ENCODE measurements around the gene RBM10.

RBM10 gene

DNA sequence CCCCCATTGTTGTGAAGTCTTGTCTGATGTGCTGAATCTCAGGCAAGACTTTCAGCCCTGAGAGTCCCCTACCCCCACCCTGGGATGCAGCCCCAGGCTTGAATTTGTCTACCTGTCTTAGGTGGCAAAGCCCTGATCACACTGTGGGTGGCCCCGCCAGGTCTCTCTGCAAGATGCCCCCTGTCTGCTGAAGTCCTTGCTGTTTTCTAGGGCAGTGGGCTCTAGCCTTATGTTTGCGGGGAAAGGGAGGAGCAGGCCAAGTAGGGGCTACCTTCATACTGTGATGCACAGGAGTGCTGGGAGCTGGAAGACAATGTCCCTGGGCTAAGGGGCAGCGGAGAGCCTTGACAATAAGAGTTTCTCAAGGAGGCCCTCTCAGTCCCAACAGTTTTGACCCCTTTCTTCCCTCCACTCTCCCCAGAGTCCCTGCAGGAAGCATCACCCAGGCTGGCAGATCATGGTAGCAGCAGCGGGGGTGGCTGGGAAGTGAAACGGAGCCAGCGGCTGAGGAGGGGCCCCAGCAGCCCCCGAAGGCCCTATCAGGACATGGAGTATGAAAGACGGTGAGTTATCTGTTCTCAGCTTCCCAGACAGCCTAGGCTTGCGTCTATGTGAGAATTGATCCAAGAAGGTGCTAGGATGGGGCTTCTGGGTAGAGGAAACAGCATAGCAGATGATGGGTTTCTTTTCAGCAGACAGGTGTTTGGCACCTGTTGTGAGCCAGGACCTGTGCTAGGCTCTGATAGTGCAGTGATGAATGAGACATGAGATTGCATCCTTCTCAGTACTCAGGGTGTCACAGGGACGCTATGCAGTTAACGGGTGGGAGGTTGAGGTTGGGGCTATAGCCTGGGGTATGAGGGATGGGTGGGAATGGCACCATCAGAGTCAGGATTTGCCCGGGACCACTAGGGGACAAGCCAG, 2.2 kb downstream of the RBM10 start:
- DNase-seq (ENCODE audit: low read depth): no peak

DNA sequence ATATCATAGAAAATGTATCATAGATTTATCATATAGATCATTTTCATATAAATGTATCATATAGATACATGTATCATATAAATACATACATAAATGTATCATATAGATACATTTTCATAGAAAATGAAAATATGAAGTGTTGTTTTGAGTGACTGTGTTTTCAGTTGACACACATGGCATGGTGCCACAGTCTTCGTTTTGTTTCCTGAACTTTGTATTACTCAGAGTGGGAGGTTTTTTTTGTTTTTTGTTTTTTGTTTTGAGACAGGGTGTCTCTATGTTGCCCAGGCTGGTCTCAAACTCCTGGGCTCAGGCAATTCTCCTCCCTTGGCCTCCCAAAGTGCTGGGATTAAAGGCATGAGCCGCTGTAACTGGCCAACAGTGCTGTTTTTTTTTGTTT, 3.9 kb downstream of the RBM10 start:
- no peak for DNase-seq (ENCODE audit: low read depth)

DNA sequence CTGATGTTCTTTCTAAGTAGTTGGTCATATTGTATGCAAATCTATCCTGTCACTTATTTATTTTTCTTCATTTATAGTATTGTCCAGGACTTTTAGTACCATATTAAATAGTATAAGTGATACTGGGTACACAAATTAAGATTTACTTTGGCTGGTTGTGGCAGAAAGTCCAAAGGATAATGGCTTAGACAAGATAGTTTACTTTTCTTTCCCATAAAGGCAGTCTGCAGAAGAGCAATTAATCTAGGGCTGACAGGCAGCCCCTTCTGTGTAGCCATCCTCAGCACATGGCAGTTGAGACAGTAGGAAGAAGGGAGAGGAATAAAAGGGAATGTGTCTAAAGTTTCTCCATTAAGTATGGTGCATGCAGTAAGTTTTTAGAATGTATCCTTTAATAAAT, 6.4 kb downstream of the RBM10 start:
- DNase-seq (ENCODE audit: low read depth): no peak

DNA sequence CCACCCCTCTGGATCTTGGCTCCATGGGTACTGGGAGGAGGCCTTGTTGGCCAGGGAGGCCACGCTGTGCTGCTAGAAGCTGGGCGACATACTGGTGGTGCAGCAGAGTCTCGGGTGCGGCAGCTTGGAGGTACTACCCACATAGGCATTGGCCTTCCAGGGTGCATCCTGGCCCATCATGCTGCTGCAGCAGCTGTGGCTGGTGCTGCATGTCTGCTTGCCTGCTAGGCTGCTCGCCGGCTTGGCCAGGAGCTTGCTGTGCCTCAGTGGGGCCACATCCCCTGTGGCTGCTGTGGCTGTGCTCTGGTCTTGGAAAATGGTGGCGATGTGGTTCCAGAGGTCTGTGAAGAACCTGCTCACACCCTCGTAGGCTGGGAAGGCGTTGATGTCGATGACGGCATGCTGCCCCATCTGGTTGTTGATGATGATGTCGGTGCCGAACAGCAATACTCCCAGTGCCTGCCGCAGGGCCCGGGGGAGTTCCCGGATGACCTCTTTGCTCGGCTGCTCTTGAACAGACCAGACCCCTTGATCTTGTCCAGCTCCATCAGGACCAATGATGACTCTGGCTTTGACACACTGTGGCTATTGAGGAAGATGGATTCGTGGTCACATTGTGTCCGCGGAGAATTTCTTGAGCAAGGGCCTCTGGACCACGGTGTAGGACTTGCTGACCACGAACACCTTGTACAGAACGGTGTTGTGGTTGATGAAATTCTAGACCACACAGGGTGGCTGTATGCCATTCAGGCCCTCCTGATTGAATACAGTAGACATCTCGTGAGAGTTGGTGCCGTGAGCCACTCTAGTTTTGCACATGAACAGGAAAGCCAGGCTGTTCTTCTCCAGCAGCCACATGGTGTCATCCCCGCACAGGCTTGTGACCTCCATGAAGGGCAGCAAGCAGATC, 11.8 kb downstream of the RBM10 start:
- no peak for DNase-seq (ENCODE audit: low read depth)

DNA sequence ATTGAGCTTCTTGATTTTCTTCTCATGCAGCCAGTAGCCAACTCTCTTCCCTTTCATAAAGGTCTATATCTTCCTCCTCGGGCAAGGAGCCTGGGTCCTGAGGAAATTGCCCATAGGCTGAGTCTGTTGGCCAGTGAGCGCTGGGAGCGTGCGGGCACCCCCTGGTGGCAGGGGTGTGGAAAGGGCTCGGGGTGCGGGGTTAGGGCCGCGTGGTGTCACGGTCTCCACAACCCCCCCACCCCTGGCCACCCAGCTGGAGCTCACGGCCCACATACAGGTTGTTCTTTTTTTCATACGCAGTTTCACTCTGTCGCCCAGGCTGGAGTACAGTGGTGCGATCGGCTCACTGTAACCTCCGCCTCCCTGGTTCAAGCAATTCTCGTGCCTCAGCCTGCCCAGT, 13.1 kb downstream of the RBM10 start:
- no peak for DNase-seq (ENCODE audit: low read depth)

DNA sequence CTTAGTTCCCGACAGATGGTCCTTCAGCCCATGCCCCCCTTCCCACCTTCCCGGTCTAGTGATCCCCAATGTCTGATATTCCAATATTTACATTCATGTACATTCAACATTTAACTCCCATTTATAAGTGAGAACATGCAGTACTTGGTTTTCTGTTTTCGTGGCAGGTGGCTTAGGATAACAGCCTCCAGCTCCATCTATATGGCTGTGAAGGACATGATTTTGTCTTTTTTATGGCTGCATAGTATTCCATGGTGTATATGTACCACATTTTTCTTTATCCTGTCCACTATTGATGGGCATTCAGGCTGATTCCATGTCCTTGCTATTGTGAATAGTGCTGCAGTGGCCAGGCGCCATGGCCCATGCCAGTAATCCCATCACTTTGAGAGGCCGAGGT, 13.8 kb downstream of the RBM10 start:
- no peak for DNase-seq (ENCODE audit: low read depth)

DNA sequence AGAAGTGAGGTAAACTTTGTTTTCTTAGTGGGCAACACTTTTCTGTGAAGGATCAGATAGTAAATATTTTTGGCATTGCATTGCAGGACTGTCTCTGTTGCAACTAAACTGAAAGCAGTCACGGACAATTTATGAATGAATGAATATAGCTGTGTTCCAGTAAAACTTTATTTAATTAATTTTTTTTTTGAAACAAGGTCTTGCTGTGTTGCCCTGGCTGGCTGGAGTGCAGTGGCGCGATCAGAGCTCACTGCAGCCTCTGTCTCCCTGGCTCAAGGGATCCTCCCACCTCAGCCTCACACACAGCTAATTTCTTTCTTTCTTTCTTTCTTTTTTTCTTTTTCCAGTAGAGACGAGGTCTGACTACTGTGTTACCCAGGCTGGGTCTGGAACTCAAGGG, 15.8 kb downstream of the RBM10 start:
- no peak for DNase-seq (ENCODE audit: low read depth)

DNA sequence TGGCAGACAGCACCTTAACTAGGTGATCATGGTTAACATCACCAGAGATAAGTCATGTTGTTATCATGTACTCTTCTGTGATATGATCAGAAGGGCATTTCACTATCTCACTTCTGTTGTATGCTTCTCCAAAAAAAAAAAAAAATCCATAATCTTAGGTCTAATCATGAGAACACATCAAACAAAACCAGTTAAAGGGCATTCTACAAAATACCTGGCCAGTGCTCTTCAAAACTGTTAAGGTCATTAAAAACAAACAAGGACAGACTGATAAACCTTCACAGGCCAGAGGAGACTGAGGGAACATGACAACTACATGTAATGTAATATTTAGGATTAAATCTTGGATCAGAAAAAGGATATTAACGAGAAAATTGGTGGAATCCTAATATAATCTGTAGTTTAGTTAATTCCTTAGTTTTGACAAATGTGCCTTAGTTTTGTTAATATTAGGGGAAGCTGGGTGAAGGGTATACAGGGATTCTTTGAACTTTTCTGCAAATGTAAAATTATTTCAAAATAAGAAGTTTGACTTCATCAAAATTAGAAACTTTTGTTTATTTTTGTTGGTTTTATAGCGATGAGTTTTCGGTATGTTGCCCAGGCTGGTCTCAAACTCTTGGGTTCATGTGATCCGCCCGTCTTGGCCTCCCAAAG, 18.0 kb downstream of the RBM10 start:
- no peak for DNase-seq (ENCODE audit: low read depth)

DNA sequence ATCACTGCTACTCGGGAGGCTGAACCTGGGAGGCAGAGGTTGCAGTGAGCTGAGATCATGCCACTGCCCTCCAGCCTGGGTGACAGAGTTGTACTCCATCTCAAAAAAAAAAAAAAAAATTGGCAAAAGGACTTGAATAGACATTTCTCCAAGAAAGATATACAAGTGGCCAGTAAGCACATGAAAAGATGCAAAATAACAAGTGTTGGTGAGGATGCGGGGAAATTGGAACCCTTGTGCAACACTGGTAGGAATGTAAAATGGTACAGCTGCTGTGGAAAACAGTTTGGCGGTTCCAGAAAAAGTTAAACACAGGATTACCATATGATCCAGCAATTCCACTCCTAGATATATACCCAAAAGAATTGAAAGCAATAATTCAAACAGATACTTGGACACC, 19.4 kb downstream of the RBM10 start:
- DNase-seq (ENCODE audit: low read depth): no peak

DNA sequence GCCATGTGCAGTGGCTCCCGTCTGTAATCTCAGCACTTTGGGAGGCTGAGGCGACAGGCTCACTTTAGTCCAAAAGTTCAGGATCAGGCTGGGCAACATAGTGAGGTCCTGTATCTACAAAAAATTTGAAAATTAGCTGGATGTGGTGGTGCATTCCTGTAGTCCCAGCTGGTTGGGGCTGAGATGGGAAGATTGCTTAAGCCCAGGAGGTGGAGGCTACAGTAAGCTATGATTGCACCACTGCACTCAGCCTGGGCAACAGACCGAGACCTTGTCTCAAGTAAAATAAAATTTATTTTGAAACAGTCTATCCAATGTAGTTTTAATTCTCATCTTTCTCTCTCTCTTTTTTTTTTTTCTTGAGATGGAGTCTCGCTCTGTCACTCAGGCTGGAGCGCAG, 21.1 kb downstream of the RBM10 start:
- no peak for DNase-seq (ENCODE audit: low read depth)

DNA sequence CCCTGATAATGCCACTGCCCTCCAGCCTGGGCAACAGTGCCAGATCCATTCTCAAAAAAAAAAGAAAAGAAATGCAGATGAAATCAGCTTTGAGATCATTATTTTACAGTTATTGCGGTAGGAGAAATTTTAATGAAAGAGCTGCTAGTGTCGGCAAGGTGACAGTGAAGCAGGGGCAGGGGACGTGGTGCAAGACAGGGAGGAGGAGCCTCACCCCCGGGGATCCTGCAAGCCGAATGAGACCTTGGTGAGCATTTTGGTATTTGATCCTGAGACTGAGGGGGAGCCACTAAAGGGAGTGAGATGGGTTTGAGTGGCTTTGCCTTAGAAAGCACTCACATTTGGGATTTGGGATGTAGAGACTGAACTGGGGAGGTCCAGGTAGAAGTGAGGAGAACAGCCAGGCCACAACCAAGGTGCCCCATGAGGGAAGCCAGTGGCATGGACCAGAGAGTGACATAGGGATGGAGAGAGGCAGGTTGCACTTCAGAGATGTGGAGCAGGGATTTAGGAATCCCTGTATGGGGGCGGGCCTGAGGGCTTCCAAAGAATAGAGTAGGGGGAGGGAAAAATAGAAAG, 23.6 kb downstream of the RBM10 start:
- no peak for DNase-seq (ENCODE audit: low read depth)

DNA sequence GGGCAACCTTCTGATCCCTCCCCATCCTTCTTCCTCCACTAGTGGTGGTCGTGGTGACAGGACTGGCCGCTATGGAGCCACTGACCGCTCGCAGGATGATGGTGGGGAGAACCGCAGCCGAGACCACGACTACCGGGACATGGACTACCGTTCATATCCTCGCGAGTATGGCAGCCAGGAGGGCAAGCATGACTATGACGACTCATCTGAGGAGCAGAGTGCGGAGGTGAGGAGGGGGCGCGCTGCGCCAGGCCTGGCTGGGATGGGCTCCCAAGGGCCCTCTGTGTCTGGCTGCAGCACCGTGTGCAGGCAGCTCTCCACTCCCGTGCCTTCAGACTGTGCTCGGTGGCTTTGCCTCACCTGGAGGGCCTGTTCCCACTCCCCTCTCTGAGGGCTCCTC, 24.3 kb downstream of the RBM10 start:
- no peak for DNase-seq (ENCODE audit: low read depth)

DNA sequence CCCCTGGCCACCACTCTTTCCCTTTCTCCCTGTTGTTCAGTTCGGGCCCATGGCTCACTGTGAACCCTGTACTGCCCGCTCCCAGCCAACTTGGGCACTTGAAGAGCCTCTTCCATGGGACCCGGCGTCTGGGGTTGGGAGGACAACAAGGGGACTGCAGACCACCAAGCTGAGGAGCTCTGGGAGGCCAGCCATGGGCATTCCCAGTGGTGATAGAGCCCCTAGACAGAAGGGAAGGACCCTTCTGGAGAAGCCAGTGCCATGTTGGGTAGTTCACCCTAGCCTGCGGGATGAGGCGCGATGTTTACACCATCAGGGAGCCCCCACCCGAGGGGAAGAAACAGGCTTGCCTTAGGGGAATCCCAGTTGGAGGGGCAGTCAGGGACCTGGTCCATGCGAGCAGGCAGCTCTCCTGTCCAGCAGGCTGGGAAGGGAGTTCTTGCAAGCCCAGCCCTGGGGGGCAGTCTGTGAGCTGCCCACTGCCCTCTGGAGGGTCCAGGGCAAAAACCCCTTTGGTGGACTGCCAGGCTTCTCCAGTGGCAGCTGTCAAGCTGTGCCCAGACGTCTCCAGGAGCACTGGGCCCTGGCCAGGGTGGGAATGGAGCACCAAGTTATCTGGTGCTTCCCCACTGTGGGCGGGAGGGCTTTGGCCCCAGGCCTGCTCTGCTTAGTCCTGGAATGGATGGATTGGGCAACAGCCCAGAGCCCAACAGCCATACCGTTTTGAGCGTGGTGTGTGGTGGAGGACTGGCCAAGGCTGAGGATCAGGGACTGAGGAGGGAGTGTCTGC, 24.9 kb downstream of the RBM10 start:
- DNase-seq (ENCODE audit: low read depth): no peak

DNA sequence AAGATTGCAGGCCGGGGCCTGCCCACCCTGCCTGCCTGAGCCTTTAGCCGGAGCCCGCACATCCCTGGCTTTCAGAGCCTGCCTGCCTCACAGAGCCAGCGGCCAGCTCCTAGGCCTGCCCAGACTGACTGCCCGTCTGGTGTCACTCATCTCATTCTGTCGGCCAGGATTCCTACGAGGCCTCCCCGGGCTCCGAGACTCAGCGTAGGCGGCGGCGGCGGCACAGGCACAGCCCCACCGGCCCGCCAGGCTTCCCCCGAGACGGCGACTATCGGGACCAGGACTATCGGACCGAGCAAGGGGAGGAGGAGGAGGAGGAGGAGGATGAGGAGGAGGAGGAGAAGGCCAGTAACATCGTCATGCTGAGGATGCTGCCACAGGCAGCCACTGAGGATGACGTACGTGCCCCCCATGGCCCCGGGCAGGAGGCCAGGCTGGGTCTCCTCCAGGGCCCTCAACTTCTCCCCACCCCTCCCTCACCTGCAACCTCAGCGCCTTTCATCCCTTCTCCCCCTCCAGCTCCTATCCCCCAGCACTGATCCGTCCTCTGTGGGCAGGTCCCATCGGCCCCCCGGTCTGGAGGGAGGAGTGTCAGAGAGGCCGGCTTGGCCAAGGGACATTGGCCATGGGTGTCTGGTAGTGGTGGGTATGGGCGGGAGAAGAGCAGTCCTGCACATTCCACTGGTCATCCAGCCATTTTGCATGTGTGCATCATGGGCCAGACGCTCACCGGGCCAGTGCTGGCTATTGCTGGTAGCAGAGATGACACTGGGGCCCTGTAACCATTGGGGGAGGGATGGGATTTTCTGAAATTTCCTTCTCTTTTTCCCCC, 26.1 kb downstream of the RBM10 start:
- DNase-seq (ENCODE audit: low read depth): no peak

DNA sequence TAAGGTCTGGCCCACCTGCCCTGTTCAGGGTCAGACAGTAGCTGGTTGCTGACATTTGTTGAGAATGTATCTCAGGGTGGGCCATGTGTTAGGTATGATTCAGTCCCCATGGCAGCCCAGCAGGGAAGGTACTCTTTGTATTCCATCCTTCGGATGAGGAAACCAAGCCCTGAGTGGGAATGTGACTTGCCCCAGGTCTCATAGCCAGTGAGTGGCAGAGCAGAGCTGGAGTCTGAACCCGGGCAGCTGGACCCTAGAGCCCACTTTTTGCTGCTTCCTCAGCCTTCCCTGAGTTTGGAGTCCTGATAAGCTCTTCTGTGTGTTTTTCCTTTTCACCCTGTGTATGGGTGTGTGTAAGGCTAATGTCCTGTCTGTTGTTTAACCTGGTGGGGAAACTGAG, 27.0 kb downstream of the RBM10 start:
- DNase-seq (ENCODE audit: low read depth): no peak

DNA sequence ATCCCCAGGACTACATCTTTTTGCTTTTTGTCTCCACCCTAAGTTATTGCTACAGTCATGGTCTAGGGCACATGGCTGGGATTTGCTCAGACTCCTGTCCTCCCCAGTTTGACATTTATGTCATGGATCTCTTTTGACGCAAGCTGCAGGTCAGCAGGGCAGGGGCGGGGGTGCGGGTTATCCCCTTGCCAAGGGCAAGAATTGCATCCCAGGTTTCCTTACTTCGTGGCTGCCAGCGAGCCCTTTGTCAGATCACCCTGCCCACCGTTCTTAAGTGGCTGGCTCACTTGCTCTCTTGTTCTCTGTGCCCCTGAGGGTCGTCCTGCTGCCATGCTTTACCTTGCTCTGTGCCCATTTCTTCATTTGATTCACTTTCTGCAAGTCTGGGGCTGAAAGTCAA, 27.5 kb downstream of the RBM10 start:
- DNase-seq (ENCODE audit: low read depth): no peak

DNA sequence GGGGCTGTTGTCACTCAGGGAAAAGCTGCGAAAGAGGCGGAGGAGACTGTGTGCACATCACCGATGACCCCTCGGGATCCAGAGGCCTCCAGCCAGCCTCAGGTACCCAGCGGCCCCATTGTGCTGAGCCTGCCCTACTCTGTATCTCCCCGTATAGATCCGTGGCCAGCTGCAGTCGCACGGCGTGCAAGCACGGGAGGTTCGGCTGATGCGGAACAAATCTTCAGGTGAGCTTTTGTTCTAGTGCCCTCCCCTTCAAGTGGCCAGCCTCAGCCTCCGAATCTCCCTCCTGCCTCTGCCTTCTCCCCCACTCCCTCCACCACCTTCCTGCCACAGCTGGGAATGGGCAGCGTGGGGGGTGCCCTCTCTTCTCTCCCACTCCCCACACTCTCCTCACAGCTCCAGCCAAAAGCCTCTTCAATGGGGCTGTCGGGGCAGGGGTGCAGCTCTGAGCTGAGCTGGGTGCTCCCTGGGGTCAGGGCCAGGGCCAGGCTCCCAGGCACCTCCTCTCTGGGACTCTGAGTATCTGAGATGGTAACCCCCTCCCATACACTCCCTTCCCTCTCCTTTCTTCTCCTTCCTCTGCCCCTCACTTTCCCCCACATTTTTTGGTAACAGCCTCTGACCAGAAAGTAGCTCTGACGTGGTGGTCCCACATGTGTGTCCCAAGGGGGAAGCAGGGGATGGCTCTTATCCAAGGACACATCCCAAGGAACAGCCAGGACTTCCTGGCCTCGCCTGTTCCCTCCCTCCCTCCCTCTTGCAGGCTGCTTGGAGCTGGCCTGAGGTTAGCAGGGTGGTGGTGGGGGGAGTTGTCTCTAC, 28.2 kb downstream of the RBM10 start:
- DNase-seq (ENCODE audit: low read depth): no peak

DNA sequence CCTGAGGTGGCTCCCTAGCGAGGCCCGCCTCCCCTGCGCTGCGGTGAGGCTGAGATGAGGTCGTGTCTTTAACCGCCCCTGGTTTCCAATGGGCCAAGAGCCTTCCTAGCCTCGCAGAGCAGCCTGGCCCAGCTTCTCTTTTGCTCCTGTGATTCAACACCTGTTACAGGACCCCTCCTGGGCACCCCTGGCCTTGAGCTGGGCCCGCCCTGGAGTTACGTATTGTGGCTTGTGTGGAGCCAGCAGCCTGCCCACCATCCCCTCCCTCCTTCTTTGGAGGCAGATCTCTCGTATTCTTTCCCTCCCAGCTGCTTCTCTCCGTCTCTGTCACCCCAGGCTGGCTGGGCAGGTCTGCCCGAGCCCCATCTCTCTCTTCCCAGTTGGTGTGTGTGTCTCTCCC, 29.4 kb downstream of the RBM10 start:
- DNase-seq (ENCODE audit: low read depth): no peak

DNA sequence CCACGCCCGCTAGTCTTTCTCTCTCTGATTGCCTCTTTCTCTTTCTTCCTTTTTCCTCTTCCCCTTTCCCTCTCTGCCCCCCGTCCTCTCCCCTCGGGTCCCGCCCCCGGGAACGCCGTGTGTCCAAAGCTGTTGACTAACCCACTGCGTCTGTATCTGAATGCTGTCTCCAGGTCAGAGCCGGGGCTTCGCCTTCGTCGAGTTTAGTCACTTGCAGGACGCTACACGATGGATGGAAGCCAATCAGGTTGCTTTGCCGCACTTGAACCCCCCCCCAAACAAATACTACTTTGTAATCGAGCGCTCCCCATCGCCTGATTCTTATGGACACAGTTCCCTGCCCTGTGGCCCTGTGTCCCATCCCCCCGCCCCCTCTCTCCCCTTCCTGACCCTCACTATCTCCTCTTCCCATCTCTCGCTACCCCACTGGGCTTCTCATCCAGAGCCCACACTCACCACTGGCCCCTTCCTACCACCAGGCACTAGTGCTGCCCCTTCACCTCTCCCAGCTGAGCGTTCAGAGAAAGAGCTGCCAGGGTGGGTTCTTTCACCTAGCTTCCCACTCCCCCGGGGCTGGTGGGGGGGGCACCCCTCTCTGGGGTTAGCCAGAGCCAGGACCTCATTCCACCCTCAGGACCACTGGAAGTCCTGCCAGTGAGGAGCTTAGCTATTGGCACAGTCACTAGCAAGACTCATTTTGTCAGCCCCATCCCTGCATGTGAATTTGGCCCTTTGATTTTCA, 30.0 kb downstream of the RBM10 start:
- DNase-seq (ENCODE audit: low read depth): no peak
